HT-29 (cell line): ENCODE results near the gene TCF7L2. TPM values are rescaled to one million over a fixed set of nuclear protein-coding genes. Genes with fewer than 3 reads are reported as not detected.

Source experiments
- DNase-seq: peaks from one replicate; pipeline ENCODE4 v3.0.0-alpha.2; 2015; ENCODE audit warnings: low spot score
- total RNA-seq: library from RNA; depleted of rRNA; stranded (reverse); fragments of >200 nt; shearing (Covaris generic); gene quantifications from 2 replicates; pipeline ENCODE4 v1.2.3, GENCODE V29; 2014

TCF7L2 gene
- total RNA-seq, 1 experiment from 2014 or later = 16.5 TPM

GRCh38 chr10:113119801-113120200, 169.8 kb downstream of the TCF7L2 start:
- no peak for DNase-seq

- no peak for DNase-seq
Observed at GRCh38 chr10:113121153-113121552, 171.1 kb downstream of the TCF7L2 start.

- no peak for DNase-seq
Observed at GRCh38 chr10:113122947-113123346, 172.9 kb downstream of the TCF7L2 start.

- no peak for DNase-seq
Observed at GRCh38 chr10:113124724-113125123, 174.7 kb downstream of the TCF7L2 start.

GRCh38 chr10:113125612-113126011, 175.6 kb downstream of the TCF7L2 start:
- no peak for DNase-seq

GRCh38 chr10:113126229-113127201, 176.5 kb downstream of the TCF7L2 start:
- peak; percentile 74 for DNase-seq

- DNase-seq = no peak
Observed at GRCh38 chr10:113127261-113127900, 177.3 kb downstream of the TCF7L2 start.

GRCh38 chr10:113127901-113128283, 177.8 kb downstream of the TCF7L2 start:
- DNase-seq = no peak

GRCh38 chr10:113128450-113129070, 178.5 kb downstream of the TCF7L2 start:
- DNase-seq = no peak

- DNase-seq = no peak
Observed at GRCh38 chr10:113129117-113129516, 179.1 kb downstream of the TCF7L2 start.

GRCh38 chr10:113130014-113130641, 180.1 kb downstream of the TCF7L2 start:
- no peak for DNase-seq

- no peak for DNase-seq
Observed at GRCh38 chr10:113131613-113132261, 181.7 kb downstream of the TCF7L2 start.

- no peak for DNase-seq
Observed at GRCh38 chr10:113132591-113133121, 182.6 kb downstream of the TCF7L2 start.

GRCh38 chr10:113133497-113134115, 183.6 kb downstream of the TCF7L2 start:
- DNase-seq = no peak

- no peak for DNase-seq
Observed at GRCh38 chr10:113135025-113135424, 185.0 kb downstream of the TCF7L2 start.

GRCh38 chr10:113137941-113138685, 188.1 kb downstream of the TCF7L2 start:
- no peak for DNase-seq

- no peak for DNase-seq
Observed at GRCh38 chr10:113138937-113139585, 189.0 kb downstream of the TCF7L2 start.

- DNase-seq = no peak
Observed at GRCh38 chr10:113139699-113140098, 189.7 kb downstream of the TCF7L2 start.
